MCF 10A (cell line): ENCODE results near the gene COL23A1. TPM values are rescaled to one million over a fixed set of nuclear protein-coding genes. Genes with fewer than 3 reads are reported as not detected.

Experiments
- BruUV-seq: library from RNA; stranded (reverse); fragments of 400-500 nt; replicated peaks from 2 replicates; lab custom pipeline; 2021; lab: Mats Ljungman, UMichigan
- CTCF ChIA-PET: fragments of 300-600 bp; sonication (Branson Sonifier 250); formaldehyde crosslinking; extraction: SDS; loops from one replicate; lab custom pipeline; 2021; ENCODE audit warnings: antibody characterized with exemption, inconsistent platforms; lab: Yijun Ruan, JAX
- POLR2A ChIA-PET: fragments of 300-600, 350-650 bp; sonication (Branson Sonifier 250); formaldehyde crosslinking; extraction: SDS; loops from one replicate; lab custom pipeline; 2020; ENCODE audit warnings: antibody characterized with exemption, inconsistent platforms; lab: Yijun Ruan, JAX
- DNase-seq: peaks from one replicate; pipeline ENCODE4 v3.0.0-alpha.2; 2018; ENCODE audit not compliant: unreplicated experiment
- H3K27ac Mint-ChIP-seq: one replicate; pipeline ENCODE4 v1.8.0; 2022; ENCODE audit warnings: mild to moderate bottlenecking, low read depth, mixed read lengths; ENCODE audit not compliant: unreplicated experiment
- H3K27me3 Mint-ChIP-seq: one replicate; pipeline ENCODE4 v1.8.0; 2022; ENCODE audit warnings: mixed read lengths; ENCODE audit not compliant: insufficient read depth, unreplicated experiment
- H3K36me3 Mint-ChIP-seq: one replicate; pipeline ENCODE4 v1.8.0; 2022; ENCODE audit warnings: mild to moderate bottlenecking, moderate library complexity, mixed read lengths; ENCODE audit not compliant: insufficient read depth, unreplicated experiment
- H3K4me1 Mint-ChIP-seq: one replicate; pipeline ENCODE4 v1.8.0; 2022; ENCODE audit warnings: mixed read lengths; ENCODE audit not compliant: insufficient read depth, unreplicated experiment
- H3K4me3 Mint-ChIP-seq: one replicate; pipeline ENCODE4 v1.8.0; 2022; ENCODE audit warnings: mild to moderate bottlenecking, moderate library complexity, mixed read lengths; ENCODE audit not compliant: unreplicated experiment
- H3K9me3 Mint-ChIP-seq: one replicate; pipeline ENCODE4 v1.8.0; 2022; ENCODE audit warnings: mixed read lengths; ENCODE audit not compliant: unreplicated experiment
- CTCF ChIP-seq: fragments of 200-600 bp; IDR thresholded peaks from one replicate; pipeline ENCODE4 v1.8.0; 2022; ENCODE audit warnings: antibody characterized with exemption, mild to moderate bottlenecking; ENCODE audit not compliant: unreplicated experiment
- intact Hi-C: fragments of 100-400 bp; cut with micrococcal nuclease; formaldehyde crosslinking; loops from 2 replicates; pipeline ENCODE4 v1.14.1; 2022
- total RNA-seq: library from RNA; stranded (reverse); gene quantifications from 2 replicates; pipeline ENCODE4 v1.2.3, GENCODE V29; 2022

Gene COL23A1
- total RNA-seq, 1 experiment from 2014 or later, result not detected

- ChIA-PET CTCF (no interaction called here), POLR2A (no interaction called here)
- H3K36me3 Mint-ChIP-seq, result no peaks in the 10 kb centered on the region
- H3K27me3 Mint-ChIP-seq, result no peaks in the 10 kb centered on the region
- H3K27ac Mint-ChIP-seq, result no peak overlapping the region
- DNase-seq, result no peak
- no peak overlapping the region for H3K4me3 Mint-ChIP-seq
- no peaks in the 10 kb centered on the region for H3K4me1 Mint-ChIP-seq
- no TSS peak for BruUV-seq
- no peak for TF ChIP-seq CTCF
- intact Hi-C loops, result no loop called here
- H3K9me3 Mint-ChIP-seq, result no peaks in the 10 kb centered on the region
These were observed 49.7 kb downstream of the COL23A1 start for GRCh38 chr5:178540526-178540925.

- Mint-ChIP-seq H3K9me3 (no peaks in the 10 kb centered on the region), H3K27ac (no peak overlapping the region), H3K36me3 (no peaks in the 10 kb centered on the region), H3K4me1 (no peaks in the 10 kb centered on the region), H3K4me3 (no peak overlapping the region), H3K27me3 (no peaks in the 10 kb centered on the region)
- no peak for TF ChIP-seq CTCF
- no TSS peak for BruUV-seq
- intact Hi-C loops, result no loop called here
- CTCF ChIA-PET, result interaction anchor here (0.6 to 2.6 kb wide), 4 partner anchors 12 to 366 kb away, joined by 3 to 7 read pairs (median 4); no protein-coding TSS in a partner anchor
- POLR2A ChIA-PET, result interaction anchor here (1.0 kb wide), 1 partner anchor 11 kb away, joined by 3 read pairs; no protein-coding TSS in a partner anchor
- DNase-seq, result no peak
These were observed 51.4 kb downstream of the COL23A1 start for GRCh38 chr5:178538741-178539229.

GRCh38 chr5:178537467-178538371 is 52.5 kb downstream of the COL23A1 start:
- POLR2A ChIA-PET, result interaction anchor here (0.7 to 1.0 kb wide), 2 partner anchors 10 kb away, joined by 3 read pairs; no protein-coding TSS in a partner anchor
- no peaks in the 10 kb centered on the region for H3K4me1 Mint-ChIP-seq
- no TSS peak for BruUV-seq

More at GRCh38 chr5:178537467-178538371, 52.5 kb downstream of the COL23A1 start:
- no peaks in the 10 kb centered on the region for H3K27me3 Mint-ChIP-seq
- no peak for DNase-seq
- H3K27ac Mint-ChIP-seq, result no peak overlapping the region
- TF ChIP-seq CTCF, result no peak
- H3K36me3 Mint-ChIP-seq, result no peaks in the 10 kb centered on the region
- H3K9me3 Mint-ChIP-seq, result no peaks in the 10 kb centered on the region
- no peak overlapping the region for H3K4me3 Mint-ChIP-seq
- CTCF ChIA-PET, result interaction anchor here (0.6 to 2.6 kb wide), 8 partner anchors 13 to 365 kb away, joined by 3 to 7 read pairs (median 3); no protein-coding TSS in a partner anchor
- intact Hi-C loops, result no loop called here
